PC-9 (cell line): ENCODE data around the gene ZC3H12C. TPM values are rescaled to one million over a fixed set of nuclear protein-coding genes. Genes with fewer than 3 reads are reported as not detected.
A peak's percentile ranks its signal among the peaks of the same experiment; 100 is the strongest.

Source experiments
- BruUV-seq: library from RNA; stranded (reverse); fragments of 400-500 nt; replicated peaks from 2 replicates; lab custom pipeline; 2021; lab: Mats Ljungman, UMichigan
- CTCF ChIA-PET: fragments of 300-600 bp; sonication (Branson Sonifier 250); formaldehyde crosslinking; loops from one replicate; lab custom pipeline; 2022; ENCODE audit warnings: antibody characterized with exemption; lab: Charles Lee
- POLR2A ChIA-PET: fragments of 300-600 bp; sonication (Branson Sonifier 250); formaldehyde crosslinking; loops from one replicate; lab custom pipeline; 2022; ENCODE audit warnings: antibody characterized with exemption; ENCODE audit not compliant: unreplicated experiment; lab: Charles Lee
- DNase-seq, 2 experiments: peaks; one replicate each; pipeline versions ENCODE4 v3.0.0 to v3.0.0-alpha.2; 2015 to 2022; ENCODE audit warnings: mixed read lengths in 1 of 2
- H2AFZ ChIP-seq: fragments of 200-600 bp; sonication (generic); 2 replicates; pipeline ENCODE4 v1.8.1; 2017; ENCODE audit warnings: antibody characterized with exemption
- H3F3A ChIP-seq: fragments of 200-600 bp; sonication (generic); 2 replicates; pipeline ENCODE4 v1.8.1; 2017; ENCODE audit warnings: antibody characterized with exemption, mild to moderate bottlenecking, low read depth; ENCODE audit not compliant: insufficient read depth
- H3K27ac ChIP-seq: fragments of 200-600 bp; sonication (generic); 2 replicates; pipeline ENCODE4 v1.6.1; 2016; ENCODE audit warnings: mixed run types
- H3K27me3 ChIP-seq: fragments of 200-600 bp; sonication (generic); 2 replicates; pipeline ENCODE4 v1.6.1; 2016; ENCODE audit warnings: low read depth, mixed run types; ENCODE audit not compliant: insufficient read depth
- H3K36me3 ChIP-seq: fragments of 200-600 bp; sonication (generic); 2 replicates; pipeline ENCODE4 v1.6.1; 2016; ENCODE audit warnings: low read depth, mixed run types
- H3K4me1 ChIP-seq: fragments of 200-600 bp; sonication (generic); replicated peaks from 2 replicates; pipeline ENCODE4 v1.6.1; 2016; ENCODE audit warnings: mixed run types; ENCODE audit not compliant: insufficient read depth
- H3K4me2 ChIP-seq: fragments of 200-600 bp; sonication (generic); 2 replicates; pipeline ENCODE4 v1.6.1; 2017; ENCODE audit warnings: mixed run types
- H3K4me3 ChIP-seq: fragments of 200-600 bp; sonication (generic); 2 replicates; pipeline ENCODE4 v1.6.1; 2016; ENCODE audit warnings: mixed run types
- H3K79me2 ChIP-seq: fragments of 200-600 bp; sonication (generic); 2 replicates; pipeline ENCODE4 v1.6.1; 2017; ENCODE audit warnings: low read depth, mixed run types
- H3K9me2 ChIP-seq: fragments of 200-600 bp; sonication (generic); 2 replicates; pipeline ENCODE4 v1.8.1; 2017; ENCODE audit warnings: mild to moderate bottlenecking; ENCODE audit not compliant: insufficient read depth
- H3K9me3 ChIP-seq: fragments of 200-600 bp; sonication (generic); 2 replicates; pipeline ENCODE4 v1.8.1; 2016; ENCODE audit warnings: low read depth; ENCODE audit not compliant: insufficient read depth
- H4K20me1 ChIP-seq: fragments of 200-600 bp; sonication (generic); 2 replicates; pipeline ENCODE4 v1.8.1; 2017; ENCODE audit not compliant: insufficient read depth
- CTCF ChIP-seq: fragments of 200-600 bp; sonication (generic); conservative IDR thresholded peaks from 2 replicates; pipeline ENCODE4 v1.6.1; 2017; ENCODE audit warnings: mixed run types, antibody characterized with exemption, mild to moderate bottlenecking, moderate library complexity
- EZH2 ChIP-seq: fragments of 200-600 bp; sonication (generic); IDR thresholded peaks from 2 replicates; pipeline ENCODE4 v1.8.0; 2017; ENCODE audit warnings: antibody characterized with exemption, low read depth
- intact Hi-C: fragments of 100-400 bp; cut with micrococcal nuclease; formaldehyde crosslinking; loops from one replicate; pipeline ENCODE4 v1.10.0; 2022; ENCODE audit not compliant: unreplicated experiment
- total RNA-seq: library from RNA; stranded (reverse); gene quantifications from 2 replicates; pipeline ENCODE4 v1.2.3, GENCODE V29; 2021

Gene ZC3H12C
- total RNA-seq, 1 experiment from 2014 or later = 12.4 TPM

- Histone ChIP-seq H3K36me3 (peaks cover 24% of the 10 kb centered on the region), H3K27ac (no peak overlapping the region), H4K20me1 (peaks cover 5% of the 10 kb centered on the region; the same call in 1 of the 2 replicates), H3K4me3 (no peak overlapping the region), H3K9me2 (peaks cover 5% of the 10 kb centered on the region; the same call in 1 of the 2 replicates), H3K27me3 (no peaks in the 10 kb centered on the region), H3F3A (0 out of 2 replicates have a peak, but pooled peaks cover 2% of the 10 kb centered on the region), H3K9me3 (no peaks in the 10 kb centered on the region; the same call in 1 of the 2 replicates), H3K79me2 (peaks cover 91% of the 10 kb centered on the region), H3K4me2 (no peak overlapping the region), H3K4me1 (no peaks in the 10 kb centered on the region), H2AFZ (no peak overlapping the region)
- intact Hi-C loops = no loop called here
- ChIA-PET CTCF (no interaction called here), POLR2A (no interaction called here)
- TF ChIP-seq CTCF (no peak), EZH2 (no peak)
- no TSS peak for BruUV-seq
- DNase-seq = no peak
Measured at GRCh38 chr11:110131386-110132123, 38.4 kb downstream of the ZC3H12C start.

- Histone ChIP-seq H4K20me1 (peaks cover 5% of the 10 kb centered on the region; the same call in 1 of the 2 replicates), H3K79me2 (peaks cover 89% of the 10 kb centered on the region), H3K9me2 (peaks cover 5% of the 10 kb centered on the region; the same call in 1 of the 2 replicates), H3K36me3 (peaks cover 36% of the 10 kb centered on the region), H3K27ac (no peak overlapping the region), H2AFZ (no peak overlapping the region), H3K4me3 (no peak overlapping the region), H3F3A (0 out of 2 replicates have a peak, but pooled peaks cover 2% of the 10 kb centered on the region), H3K4me2 (no peak overlapping the region), H3K9me3 (no peaks in the 10 kb centered on the region; the same call in 1 of the 2 replicates), H3K4me1 (no peaks in the 10 kb centered on the region), H3K27me3 (no peaks in the 10 kb centered on the region)
- DNase-seq = no peak
- intact Hi-C loops = no loop called here
- POLR2A ChIA-PET = no interaction called here
- CTCF ChIA-PET = no interaction called here
- BruUV-seq = no TSS peak
- no peak for TF ChIP-seq EZH2
- no peak for TF ChIP-seq CTCF
Measured at GRCh38 chr11:110133160-110133559, 40.0 kb downstream of the ZC3H12C start.

GRCh38 chr11:110134110-110134509, 40.9 kb downstream of the ZC3H12C start:
- Histone ChIP-seq H3K27ac (no peak overlapping the region), H3F3A (0 out of 2 replicates have a peak, but pooled peaks cover 2% of the 10 kb centered on the region), H3K79me2 (peaks cover 86% of the 10 kb centered on the region), H3K4me2 (no peak overlapping the region), H3K27me3 (no peaks in the 10 kb centered on the region), H3K36me3 (peaks cover 37% of the 10 kb centered on the region), H2AFZ (no peak overlapping the region), H4K20me1 (peaks cover 5% of the 10 kb centered on the region; the same call in 1 of the 2 replicates), H3K9me2 (peaks cover 5% of the 10 kb centered on the region; the same call in 1 of the 2 replicates), H3K4me3 (no peak overlapping the region), H3K9me3 (no peaks in the 10 kb centered on the region; the same call in 1 of the 2 replicates), H3K4me1 (no peaks in the 10 kb centered on the region)
- TF ChIP-seq EZH2 (no peak), CTCF (no peak)
- BruUV-seq = no TSS peak
- intact Hi-C loops = no loop called here
- DNase-seq = peak in 1 of 2 experiments; percentile 34
- POLR2A ChIA-PET = no interaction called here
- CTCF ChIA-PET = no interaction called here
